ENCODE data around the gene SUCLG2.

DNA sequence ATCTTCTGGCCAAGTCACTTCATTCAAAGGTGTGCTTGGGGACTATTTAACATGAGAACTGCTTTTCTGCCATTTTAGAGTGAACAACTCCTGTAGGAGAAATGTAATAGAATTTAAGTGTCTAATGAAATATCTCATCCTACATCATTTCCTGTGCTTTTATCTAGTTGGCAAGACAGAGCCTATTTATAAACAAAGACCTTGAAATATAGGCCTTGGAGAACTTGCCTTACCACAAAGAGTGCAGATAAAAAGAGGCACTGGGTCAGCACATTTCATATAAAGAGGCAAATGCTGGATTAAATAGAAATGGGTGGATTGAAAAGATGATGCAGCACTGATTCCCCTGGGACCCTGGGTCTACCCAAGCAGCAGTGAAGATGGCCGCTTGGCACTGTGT is 278.0 kb downstream of the SUCLG2 start:
- no peak for TF ChIP-seq POLR2A (IDR thresholded peaks at IDR 0.05)
- TF ChIP-seq, protein P1, sequence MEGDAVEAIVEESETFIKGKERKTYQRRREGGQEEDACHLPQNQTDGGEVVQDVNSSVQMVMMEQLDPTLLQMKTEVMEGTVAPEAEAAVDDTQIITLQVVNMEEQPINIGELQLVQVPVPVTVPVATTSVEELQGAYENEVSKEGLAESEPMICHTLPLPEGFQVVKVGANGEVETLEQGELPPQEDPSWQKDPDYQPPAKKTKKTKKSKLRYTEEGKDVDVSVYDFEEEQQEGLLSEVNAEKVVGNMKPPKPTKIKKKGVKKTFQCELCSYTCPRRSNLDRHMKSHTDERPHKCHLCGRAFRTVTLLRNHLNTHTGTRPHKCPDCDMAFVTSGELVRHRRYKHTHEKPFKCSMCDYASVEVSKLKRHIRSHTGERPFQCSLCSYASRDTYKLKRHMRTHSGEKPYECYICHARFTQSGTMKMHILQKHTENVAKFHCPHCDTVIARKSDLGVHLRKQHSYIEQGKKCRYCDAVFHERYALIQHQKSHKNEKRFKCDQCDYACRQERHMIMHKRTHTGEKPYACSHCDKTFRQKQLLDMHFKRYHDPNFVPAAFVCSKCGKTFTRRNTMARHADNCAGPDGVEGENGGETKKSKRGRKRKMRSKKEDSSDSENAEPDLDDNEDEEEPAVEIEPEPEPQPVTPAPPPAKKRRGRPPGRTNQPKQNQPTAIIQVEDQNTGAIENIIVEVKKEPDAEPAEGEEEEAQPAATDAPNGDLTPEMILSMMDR (IDR thresholded peaks at IDR 0.05), result no peak
- no peak for TF ChIP-seq EP300 (IDR thresholded peaks at IDR 0.05)
- TF ChIP-seq POLR2AphosphoS5 (IDR thresholded peaks at IDR 0.05), result no peak
